Activated CD8-positive, alpha-beta T cell treated with anti-CD3 and anti-CD28 coated beads, Interleukin-2, amount 10 ng/mL, durations not matched to agents 7 days and 5 days (primary cell): ENCODE results near the gene TF. TPM values are rescaled to one million over a fixed set of nuclear protein-coding genes. Genes with fewer than 3 reads are reported as not detected.

Source experiments
- ATAC-seq: fragments of 150-1000 bp; cut with Tn5 transposase; one replicate; pipeline ENCODE4 v1.10.0; 2021; ENCODE audit warnings: moderate library complexity
- CTCF ChIA-PET: fragments of 350-600 bp; sonication (Branson Sonifier 250); formaldehyde crosslinking; loops from one replicate; lab custom pipeline; 2021; ENCODE audit warnings: antibody characterized with exemption; lab: Charles Lee
- POLR2A ChIA-PET: fragments of 350-600 bp; sonication (Branson Sonifier 250); formaldehyde crosslinking; loops from one replicate; lab custom pipeline; 2021; ENCODE audit warnings: antibody characterized with exemption; lab: Charles Lee
- DNase-seq: peaks from one replicate; pipeline ENCODE4 v3.0.0-alpha.2; 2020
- H3K27ac Mint-ChIP-seq: one replicate; pipeline ENCODE4 v1.8.0; 2021; ENCODE audit warnings: mild to moderate bottlenecking, mixed read lengths
- H3K27me3 Mint-ChIP-seq: one replicate; pipeline ENCODE4 v1.8.0; 2021; ENCODE audit warnings: low read depth, mixed read lengths
- H3K36me3 Mint-ChIP-seq: one replicate; pipeline ENCODE4 v1.8.0; 2021; ENCODE audit warnings: low read depth, mixed read lengths
- H3K4me1 Mint-ChIP-seq: one replicate; pipeline ENCODE4 v1.8.0; 2021; ENCODE audit warnings: low read depth, mixed read lengths
- H3K4me3 Mint-ChIP-seq: one replicate; pipeline ENCODE4 v1.8.0; 2021; ENCODE audit warnings: mild to moderate bottlenecking, mixed read lengths
- H3K9me3 Mint-ChIP-seq: one replicate; pipeline ENCODE4 v1.8.0; 2022; ENCODE audit warnings: mixed read lengths; ENCODE audit not compliant: insufficient read depth
- total RNA-seq, 2 experiments: library from RNA; stranded (reverse); gene quantifications; one replicate each; pipeline ENCODE4 v1.2.3, GENCODE V29; 2021

TF gene
- total RNA-seq, 2 experiments from 2014 or later, result 0.03 to 0.05 TPM

GRCh38 chr3:133759740-133760305, 13.6 kb downstream of the TF start:
- peaks cover 24% of the 10 kb centered on the region for H3K27me3 Mint-ChIP-seq
- H3K9me3 Mint-ChIP-seq, result no peaks in the 10 kb centered on the region
- DNase-seq (no peak), ATAC-seq (no peak)
- H3K36me3 Mint-ChIP-seq, result no peaks in the 10 kb centered on the region
- no peaks in the 10 kb centered on the region for H3K4me1 Mint-ChIP-seq
- no peak overlapping the region for H3K4me3 Mint-ChIP-seq
- H3K27ac Mint-ChIP-seq, result no peak overlapping the region
- ChIA-PET POLR2A (no interaction called here), CTCF (no interaction called here)

GRCh38 chr3:133760916-133761315, 14.7 kb downstream of the TF start:
- no peaks in the 10 kb centered on the region for H3K36me3 Mint-ChIP-seq
- CTCF ChIA-PET, result no interaction called here
- ATAC-seq, result no peak

GRCh38 chr3:133761605-133762484, 15.7 kb downstream of the TF start:
- H3K27me3 Mint-ChIP-seq, result peaks cover 32% of the 10 kb centered on the region

More at GRCh38 chr3:133760916-133761315, 14.7 kb downstream of the TF start:
- H3K9me3 Mint-ChIP-seq, result no peaks in the 10 kb centered on the region
- H3K27me3 Mint-ChIP-seq, result peaks cover 24% of the 10 kb centered on the region
- DNase-seq, result no peak
- H3K4me1 Mint-ChIP-seq, result no peaks in the 10 kb centered on the region
- no peak overlapping the region for H3K4me3 Mint-ChIP-seq
- POLR2A ChIA-PET, result no interaction called here
- no peak overlapping the region for H3K27ac Mint-ChIP-seq

DNA sequence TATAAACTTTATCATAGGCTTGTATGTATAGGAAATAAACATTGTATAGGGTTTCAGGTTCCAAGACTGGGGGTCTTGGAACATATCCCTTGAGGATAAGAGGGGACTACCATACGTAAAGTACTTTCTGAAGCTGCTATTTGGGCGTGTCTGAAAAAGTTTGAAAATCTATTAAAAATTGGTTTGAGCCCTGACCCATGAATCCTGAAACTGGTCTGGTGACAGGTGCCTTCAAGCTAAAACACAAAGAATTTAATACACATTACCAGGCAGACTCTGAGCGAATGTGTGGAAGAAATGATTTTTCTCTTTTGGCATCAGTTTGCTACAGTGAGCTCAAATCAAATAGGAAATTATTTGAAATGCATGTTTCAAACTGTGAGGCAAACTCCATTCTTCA, 16.3 kb downstream of the TF start:
- ChIA-PET POLR2A (no interaction called here), CTCF (no interaction called here)
- no peak overlapping the region for H3K4me3 Mint-ChIP-seq
- DNase-seq (no peak), ATAC-seq (no peak)
- peaks cover 32% of the 10 kb centered on the region for H3K27me3 Mint-ChIP-seq
- no peaks in the 10 kb centered on the region for H3K4me1 Mint-ChIP-seq
- no peaks in the 10 kb centered on the region for H3K9me3 Mint-ChIP-seq
- no peak overlapping the region for H3K27ac Mint-ChIP-seq
- no peaks in the 10 kb centered on the region for H3K36me3 Mint-ChIP-seq

More at GRCh38 chr3:133761605-133762484, 15.7 kb downstream of the TF start:
- CTCF ChIA-PET, result no interaction called here
- DNase-seq (no peak), ATAC-seq (no peak)
- H3K4me3 Mint-ChIP-seq, result no peak overlapping the region
- POLR2A ChIA-PET, result no interaction called here
- no peak overlapping the region for H3K27ac Mint-ChIP-seq
- no peaks in the 10 kb centered on the region for H3K4me1 Mint-ChIP-seq
- no peaks in the 10 kb centered on the region for H3K9me3 Mint-ChIP-seq
- H3K36me3 Mint-ChIP-seq, result no peaks in the 10 kb centered on the region

DNA sequence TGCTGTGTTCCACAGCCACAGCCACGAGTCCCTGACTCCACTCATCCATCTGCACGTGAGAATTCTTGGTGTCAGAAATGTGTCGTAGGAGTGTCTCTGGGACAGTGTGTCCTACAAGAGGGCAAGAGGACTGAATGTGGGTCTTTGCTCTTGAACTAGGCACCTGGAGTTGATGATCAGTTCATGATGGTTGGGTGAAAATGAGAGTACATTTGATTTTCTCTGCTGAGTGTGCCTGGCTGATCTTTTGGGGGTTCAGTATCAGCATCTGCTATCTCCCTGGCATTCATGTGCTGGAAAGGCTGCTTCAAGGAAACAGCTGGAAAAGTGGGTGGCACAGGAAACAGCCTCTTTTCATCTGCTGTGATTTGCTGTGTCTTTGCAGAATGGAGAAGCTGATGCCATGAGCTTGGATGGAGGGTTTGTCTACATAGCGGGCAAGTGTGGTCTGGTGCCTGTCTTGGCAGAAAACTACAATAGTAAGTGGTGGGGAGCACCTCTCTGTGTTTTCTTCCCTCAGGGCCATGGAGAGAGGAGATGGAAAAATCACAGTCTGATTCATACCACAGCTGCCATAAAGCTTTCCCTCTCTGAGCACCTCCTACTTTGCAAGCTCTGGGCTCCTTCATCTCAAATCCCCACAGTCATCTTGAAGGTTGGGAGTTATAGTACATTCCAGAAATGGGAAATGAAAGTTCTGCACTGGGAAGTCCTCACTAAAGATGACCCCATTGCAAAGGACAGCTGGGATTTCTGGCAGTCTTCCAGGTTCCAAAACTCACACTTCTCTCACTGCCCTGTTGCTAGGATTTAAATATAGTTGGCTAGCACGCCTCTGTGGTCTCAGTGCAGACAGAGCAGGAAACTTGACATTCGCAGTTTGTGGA, 17.8 kb downstream of the TF start:
- Mint-ChIP-seq H3K27ac (no peak overlapping the region), H3K9me3 (no peaks in the 10 kb centered on the region), H3K4me3 (no peak overlapping the region), H3K4me1 (no peaks in the 10 kb centered on the region), H3K27me3 (peaks cover 32% of the 10 kb centered on the region), H3K36me3 (no peaks in the 10 kb centered on the region)
- ChIA-PET CTCF (no interaction called here), POLR2A (no interaction called here)
- no peak for ATAC-seq
- DNase-seq, result no peak

DNA sequence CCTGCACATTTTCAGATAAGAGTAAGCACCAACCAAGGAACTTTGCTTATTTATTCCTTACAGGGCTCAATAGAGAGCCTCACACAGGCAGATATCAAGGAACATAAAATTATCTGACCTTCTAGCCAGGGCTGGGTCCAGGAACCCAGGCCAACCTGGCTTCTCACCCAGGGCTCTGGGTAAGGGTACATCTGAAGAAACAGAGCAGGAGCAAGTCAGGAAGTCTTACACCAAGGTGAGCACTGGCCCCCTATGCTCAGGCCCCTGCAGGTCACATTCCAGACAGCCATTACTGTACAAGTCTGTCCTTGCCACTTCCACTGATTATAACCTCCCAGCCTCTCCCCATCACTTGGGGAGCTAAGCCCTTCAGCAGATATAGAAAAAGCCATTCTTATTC, 19.1 kb downstream of the TF start:
- DNase-seq (no peak), ATAC-seq (no peak)
- ChIA-PET POLR2A (no interaction called here), CTCF (interaction anchor here (0.9 kb wide), 1 partner anchor 11 kb away, joined by 3 read pairs; no protein-coding TSS in a partner anchor)
- Mint-ChIP-seq H3K4me1 (no peaks in the 10 kb centered on the region), H3K9me3 (no peaks in the 10 kb centered on the region), H3K36me3 (no peaks in the 10 kb centered on the region), H3K27ac (no peak overlapping the region), H3K27me3 (peaks cover 32% of the 10 kb centered on the region), H3K4me3 (no peak overlapping the region)

DNA sequence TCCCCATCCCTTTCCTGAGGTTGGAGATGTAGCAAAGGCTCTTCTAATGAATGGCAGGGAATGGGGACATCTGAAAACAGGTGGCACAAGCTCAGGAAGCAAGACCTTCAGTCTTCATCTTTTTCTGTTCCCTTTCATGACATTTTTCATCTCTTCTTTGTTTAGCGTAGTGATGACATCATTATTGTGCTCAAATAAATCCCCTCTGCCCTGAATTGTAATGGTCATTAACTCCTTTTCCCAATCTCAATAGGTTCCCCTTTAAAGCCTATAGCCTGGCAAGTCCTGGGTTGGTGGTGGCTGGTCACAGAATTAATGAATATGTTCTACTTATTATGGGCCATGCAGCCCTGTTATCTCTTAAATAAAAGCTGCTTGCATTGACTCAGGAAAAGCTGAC, 21.4 kb downstream of the TF start:
- H3K9me3 Mint-ChIP-seq, result no peaks in the 10 kb centered on the region
- DNase-seq, result no peak
- no peak overlapping the region for H3K4me3 Mint-ChIP-seq
- no peaks in the 10 kb centered on the region for H3K36me3 Mint-ChIP-seq
- H3K27me3 Mint-ChIP-seq, result peaks cover 20% of the 10 kb centered on the region
- no peak for ATAC-seq
- POLR2A ChIA-PET, result no interaction called here
- no peak overlapping the region for H3K27ac Mint-ChIP-seq
- CTCF ChIA-PET, result no interaction called here
- H3K4me1 Mint-ChIP-seq, result no peaks in the 10 kb centered on the region

- DNase-seq (no peak), ATAC-seq (no peak)
- no peak overlapping the region for H3K27ac Mint-ChIP-seq
- H3K27me3 Mint-ChIP-seq, result peaks cover 13% of the 10 kb centered on the region
- no peak overlapping the region for H3K4me3 Mint-ChIP-seq
- ChIA-PET CTCF (no interaction called here), POLR2A (no interaction called here)
- H3K36me3 Mint-ChIP-seq, result no peaks in the 10 kb centered on the region
- H3K4me1 Mint-ChIP-seq, result no peaks in the 10 kb centered on the region
- H3K9me3 Mint-ChIP-seq, result no peaks in the 10 kb centered on the region
Measured at GRCh38 chr3:133769536-133769935, 23.3 kb downstream of the TF start.

GRCh38 chr3:133773732-133774131, 27.5 kb downstream of the TF start:
- CTCF ChIA-PET, result no interaction called here
- DNase-seq (no peak), ATAC-seq (no peak)
- Mint-ChIP-seq H3K27me3 (peaks cover 8% of the 10 kb centered on the region), H3K27ac (no peak overlapping the region), H3K4me1 (no peaks in the 10 kb centered on the region), H3K9me3 (no peaks in the 10 kb centered on the region), H3K4me3 (no peak overlapping the region), H3K36me3 (no peaks in the 10 kb centered on the region)
- POLR2A ChIA-PET, result no interaction called here

GRCh38 chr3:133775309-133775708, 29.1 kb downstream of the TF start:
- ChIA-PET CTCF (interaction anchor here (0.9 kb wide), 1 partner anchor 71 kb away, joined by 3 read pairs; no protein-coding TSS in a partner anchor), POLR2A (no interaction called here)
- Mint-ChIP-seq H3K27ac (no peak overlapping the region), H3K27me3 (peaks cover 13% of the 10 kb centered on the region), H3K4me3 (no peak overlapping the region), H3K4me1 (no peaks in the 10 kb centered on the region), H3K36me3 (no peaks in the 10 kb centered on the region), H3K9me3 (no peaks in the 10 kb centered on the region)
- no peak for DNase-seq
- ATAC-seq, result no peak

DNA sequence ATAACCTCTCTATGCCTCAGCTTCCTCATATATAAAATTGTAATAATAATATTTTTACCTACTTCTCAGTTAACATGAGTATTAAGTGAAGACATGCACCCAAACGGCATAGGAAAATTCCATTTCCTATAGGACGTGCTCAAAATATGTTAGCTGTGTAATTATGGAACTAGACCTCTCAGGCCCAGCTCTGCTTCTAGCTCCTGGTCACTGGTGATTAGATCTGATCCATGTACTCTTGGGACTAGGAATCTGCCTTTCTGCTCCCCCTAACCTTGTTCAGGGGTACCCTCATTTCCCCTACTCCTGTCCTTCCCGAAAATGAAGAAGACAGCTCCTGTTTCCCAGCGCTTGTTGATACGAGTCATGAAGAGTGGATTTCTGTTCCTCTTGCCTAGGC, 29.6 kb downstream of the TF start:
- DNase-seq, result no peak
- H3K27ac Mint-ChIP-seq, result no peak overlapping the region
- H3K36me3 Mint-ChIP-seq, result no peaks in the 10 kb centered on the region
- no peak overlapping the region for H3K4me3 Mint-ChIP-seq
- CTCF ChIA-PET, result interaction anchor here (0.9 kb wide), 1 partner anchor 72 kb away, joined by 3 read pairs; no protein-coding TSS in a partner anchor
- no peak for ATAC-seq
- POLR2A ChIA-PET, result interaction anchor here (0.6 kb wide), 1 partner anchor 237 kb away, joined by 3 read pairs; no protein-coding TSS in a partner anchor
- H3K9me3 Mint-ChIP-seq, result no peaks in the 10 kb centered on the region
- H3K27me3 Mint-ChIP-seq, result peaks cover 13% of the 10 kb centered on the region
- H3K4me1 Mint-ChIP-seq, result no peaks in the 10 kb centered on the region
